ENCODE data around the gene CETP. TPM values are rescaled to one million over a fixed set of nuclear protein-coding genes. Genes with fewer than 3 reads are reported as not detected.
"Not testable (repeated sequence)": the region's sequence is repeated elsewhere in the genome, so short reads cannot be mapped to it uniquely, and the experiment has no call there.

Gene CETP
- total RNA-seq, 4 donors from 2014 or later = not detected

GRCh38 chr16:56971768-56972043 lies 10.0 kb downstream of the CETP start:
- in situ Hi-C loops (cut with MboI; ENCODE audit: low sequenced_read_pairs in 4 of 4) = loop anchor here in 1 of 4 donors (10.0 kb wide), 1 partner anchor 63 kb away; no protein-coding TSS in a partner anchor
- H3K4me1 ChIP-seq = no peaks in the 10 kb centered on the region
- H3K27me3 ChIP-seq = no peaks in the 10 kb centered on the region
- TF ChIP-seq, protein P1, sequence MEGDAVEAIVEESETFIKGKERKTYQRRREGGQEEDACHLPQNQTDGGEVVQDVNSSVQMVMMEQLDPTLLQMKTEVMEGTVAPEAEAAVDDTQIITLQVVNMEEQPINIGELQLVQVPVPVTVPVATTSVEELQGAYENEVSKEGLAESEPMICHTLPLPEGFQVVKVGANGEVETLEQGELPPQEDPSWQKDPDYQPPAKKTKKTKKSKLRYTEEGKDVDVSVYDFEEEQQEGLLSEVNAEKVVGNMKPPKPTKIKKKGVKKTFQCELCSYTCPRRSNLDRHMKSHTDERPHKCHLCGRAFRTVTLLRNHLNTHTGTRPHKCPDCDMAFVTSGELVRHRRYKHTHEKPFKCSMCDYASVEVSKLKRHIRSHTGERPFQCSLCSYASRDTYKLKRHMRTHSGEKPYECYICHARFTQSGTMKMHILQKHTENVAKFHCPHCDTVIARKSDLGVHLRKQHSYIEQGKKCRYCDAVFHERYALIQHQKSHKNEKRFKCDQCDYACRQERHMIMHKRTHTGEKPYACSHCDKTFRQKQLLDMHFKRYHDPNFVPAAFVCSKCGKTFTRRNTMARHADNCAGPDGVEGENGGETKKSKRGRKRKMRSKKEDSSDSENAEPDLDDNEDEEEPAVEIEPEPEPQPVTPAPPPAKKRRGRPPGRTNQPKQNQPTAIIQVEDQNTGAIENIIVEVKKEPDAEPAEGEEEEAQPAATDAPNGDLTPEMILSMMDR (IDR thresholded peaks at IDR 0.05 in 4 of 5, conservative IDR thresholded peaks at IDR 0.05 in 1 of 5) = no peak
- no peak for TF ChIP-seq POLR2A (IDR thresholded peaks at IDR 0.05)
- intact Hi-C loops (cut with DNase I; ENCODE audit: low total_unique reads) = no loop called here
- ATAC-seq = no peak
- H3K9me3 ChIP-seq = no peaks in the 10 kb centered on the region
- no peak overlapping the region for H3K27ac ChIP-seq
- no peak for DNase-seq
- H3K4me3 ChIP-seq = no peak overlapping the region
- no peaks in the 10 kb centered on the region for H3K36me3 ChIP-seq

DNA sequence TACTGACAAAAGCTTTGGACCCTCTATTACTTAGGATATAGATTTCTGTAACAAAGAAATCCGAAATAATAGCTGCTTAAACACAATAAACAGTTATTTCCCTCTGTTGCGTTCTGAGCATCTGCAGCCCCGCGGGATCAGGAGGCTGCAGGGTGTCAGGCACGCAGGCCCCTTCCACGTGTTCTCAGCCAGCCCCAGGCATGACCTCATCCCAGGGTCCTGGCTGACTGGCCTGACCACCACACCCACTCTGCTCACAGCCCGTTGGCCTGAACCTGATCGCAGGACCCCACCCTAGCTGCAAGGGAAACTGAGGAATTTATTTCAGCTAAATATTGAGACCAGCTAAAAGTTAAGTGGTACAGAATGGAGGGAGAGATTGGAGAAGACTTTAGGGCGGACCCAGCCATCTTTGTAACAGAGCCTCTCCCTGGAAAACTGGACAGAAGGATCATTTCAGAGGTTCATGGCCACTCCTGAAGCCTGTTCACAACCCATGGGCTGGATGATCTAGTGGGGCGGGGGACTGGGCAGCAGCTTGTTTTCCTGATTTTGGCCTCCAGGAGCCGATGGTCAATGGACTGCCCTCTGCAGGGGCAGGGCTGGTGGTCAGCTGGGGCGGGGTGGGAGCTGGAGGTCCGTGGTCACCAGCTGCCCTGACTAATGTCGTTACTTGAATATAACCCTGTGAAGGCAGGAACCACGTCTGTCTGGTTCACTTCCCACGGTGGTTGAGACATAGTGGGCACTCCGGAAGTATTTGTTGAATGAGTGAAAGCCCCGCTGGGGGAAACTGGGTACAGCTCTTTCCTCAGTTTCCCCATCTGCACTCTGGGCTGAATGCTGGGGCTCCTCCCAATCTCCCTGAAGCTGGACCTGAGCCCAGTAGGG lies 10.9 kb downstream of the CETP start:
- DNase-seq = no peak
- Histone ChIP-seq H3K27ac (no peak overlapping the region), H3K36me3 (no peaks in the 10 kb centered on the region), H3K4me1 (no peaks in the 10 kb centered on the region), H3K27me3 (no peaks in the 10 kb centered on the region), H3K4me3 (no peak overlapping the region), H3K9me3 (no peaks in the 10 kb centered on the region)
- TF ChIP-seq POLR2A (IDR thresholded peaks at IDR 0.05) = no peak
- TF ChIP-seq, protein P1 (IDR thresholded peaks at IDR 0.05 in 4 of 5, conservative IDR thresholded peaks at IDR 0.05 in 1 of 5) = no peak
- ATAC-seq = no peak
- in situ Hi-C loops (cut with MboI; ENCODE audit: low sequenced_read_pairs in 4 of 4) = loop anchor here in 1 of 4 donors (10.0 kb wide), 1 partner anchor 62 kb away; no protein-coding TSS in a partner anchor
- intact Hi-C loops (cut with DNase I; ENCODE audit: low total_unique reads) = no loop called here

- no peak for TF ChIP-seq POLR2A (IDR thresholded peaks at IDR 0.05)
- TF ChIP-seq, protein P1 (IDR thresholded peaks at IDR 0.05 in 4 of 5, conservative IDR thresholded peaks at IDR 0.05 in 1 of 5) = no peak
- intact Hi-C loops (cut with DNase I; ENCODE audit: low total_unique reads) (no loop called here), in situ Hi-C loops (cut with MboI; ENCODE audit: low sequenced_read_pairs in 4 of 4) (loop anchor here in 1 of 4 donors (10.0 kb wide), 1 partner anchor 62 kb away; no protein-coding TSS in a partner anchor)
- H3K9me3 ChIP-seq = no peaks in the 10 kb centered on the region
- ATAC-seq = no peak
- no peak overlapping the region for H3K27ac ChIP-seq
- no peak for DNase-seq
- no peaks in the 10 kb centered on the region for H3K36me3 ChIP-seq
- H3K4me3 ChIP-seq = no peak overlapping the region
- no peaks in the 10 kb centered on the region for H3K4me1 ChIP-seq
- H3K27me3 ChIP-seq = no peaks in the 10 kb centered on the region
These were observed 11.5 kb downstream of the CETP start for GRCh38 chr16:56973294-56973689.

- DNase-seq; H3K27ac ChIP-seq; H3K27me3 ChIP-seq; ATAC-seq; H3K9me3 ChIP-seq; intact Hi-C loops (cut with DNase I; ENCODE audit: low total_unique reads); H3K36me3 ChIP-seq; H3K4me3 ChIP-seq; H3K4me1 ChIP-seq: not testable (repeated sequence)
- in situ Hi-C loops (cut with MboI; ENCODE audit: low sequenced_read_pairs in 4 of 4) = loop anchor here in 1 of 4 donors (10.0 kb wide), 1 partner anchor 61 kb away; no protein-coding TSS in a partner anchor
These were observed 12.1 kb downstream of the CETP start for GRCh38 chr16:56973899-56974298.

- Histone ChIP-seq H3K4me1 (no peaks in the 10 kb centered on the region), H3K9me3 (no peaks in the 10 kb centered on the region), H3K27me3 (no peaks in the 10 kb centered on the region), H3K4me3 (no peak overlapping the region), H3K27ac (no peak overlapping the region), H3K36me3 (no peaks in the 10 kb centered on the region)
- in situ Hi-C loops (cut with MboI; ENCODE audit: low sequenced_read_pairs in 4 of 4) (loop anchor here in 1 of 4 donors (10.0 kb wide), 1 partner anchor 60 kb away; no protein-coding TSS in a partner anchor), intact Hi-C loops (cut with DNase I; ENCODE audit: low total_unique reads) (no loop called here)
- no peak for TF ChIP-seq POLR2A (IDR thresholded peaks at IDR 0.05)
- TF ChIP-seq, protein P1 (IDR thresholded peaks at IDR 0.05 in 4 of 5, conservative IDR thresholded peaks at IDR 0.05 in 1 of 5) = no peak
- no peak for DNase-seq
- no peak for ATAC-seq
These were observed 13.0 kb downstream of the CETP start for GRCh38 chr16:56974549-56975300.
